Fibroblast of lung (primary cell): Measurements from ENCODE around the gene PRSS53. TPM values are rescaled to one million over a fixed set of nuclear protein-coding genes. Genes with fewer than 3 reads are reported as not detected.
A peak's percentile ranks its signal among the peaks of the same experiment; 100 is the strongest.

Experiments used
- DNase-seq, 2 donors: peaks; one replicate each; pipeline versions ENCODE4 v3.0.0 to v3.0.0-alpha.2; 2010; ENCODE audit warnings: low read depth in 2 of 2
- H2AFZ ChIP-seq: 2 replicates; pipeline ENCODE4 v1.5.1; 2012; ENCODE audit warnings: low read length, control low read depth, inconsistent platforms
- H3K27ac ChIP-seq: 2 replicates; pipeline ENCODE4 v1.5.1; 2011; ENCODE audit warnings: low read length, control low read depth; ENCODE audit not compliant: insufficient read depth
- H3K27me3 ChIP-seq: 2 replicates; pipeline ENCODE4 v1.5.1; 2011; ENCODE audit warnings: mild to moderate bottlenecking, low read length; ENCODE audit not compliant: control insufficient read depth, insufficient read depth
- H3K36me3 ChIP-seq: 2 replicates; pipeline ENCODE4 v1.5.1; 2011; ENCODE audit warnings: low read length; ENCODE audit not compliant: control insufficient read depth, insufficient read depth
- H3K4me1 ChIP-seq: 2 replicates; pipeline ENCODE4 v1.5.1; 2011; ENCODE audit warnings: low read length; ENCODE audit not compliant: control insufficient read depth, insufficient read depth; ENCODE audit errors: extremely low read depth
- H3K4me2 ChIP-seq: 2 replicates; pipeline ENCODE4 v1.5.1; 2011; ENCODE audit warnings: low read length, control low read depth; ENCODE audit not compliant: insufficient read depth; ENCODE audit errors: extremely low read depth
- H3K4me3 ChIP-seq, 4 experiments: fragments of 200-600 bp in 1 of 4; sonication (generic) in 1 of 4; replicated peaks in 1 of 4; 2 replicates each; pipeline ENCODE4 v1.5.1; 2011 to 2016; ENCODE audit warnings: low read length in 4 of 4, low read depth in 3 of 4, mild to moderate bottlenecking in 3 of 4, control low read depth in 2 of 4, inconsistent platforms in 1 of 4, mixed read lengths in 1 of 4; ENCODE audit not compliant: insufficient read depth in 1 of 4; ENCODE audit errors: control extremely low read depth in 1 of 4
- H3K79me2 ChIP-seq: 2 replicates; pipeline ENCODE4 v1.5.1; 2012; ENCODE audit warnings: mild to moderate bottlenecking, low read length, inconsistent platforms; ENCODE audit not compliant: control insufficient read depth, insufficient read depth
- H3K9ac ChIP-seq: 2 replicates; pipeline ENCODE4 v1.5.1; 2011; ENCODE audit warnings: mild to moderate bottlenecking, low read length, control low read depth; ENCODE audit not compliant: insufficient read depth
- H3K9me3 ChIP-seq: 2 replicates; pipeline ENCODE4 v1.5.1; 2012; ENCODE audit warnings: low read depth, low read length; ENCODE audit not compliant: control insufficient read depth, insufficient read depth
- H4K20me1 ChIP-seq: 2 replicates; pipeline ENCODE4 v1.5.1; 2011; ENCODE audit warnings: low read length; ENCODE audit not compliant: control insufficient read depth, insufficient read depth; ENCODE audit errors: extremely low read depth
- CTCF ChIP-seq, 2 donors: IDR thresholded peaks in 1 of 2; conservative IDR thresholded peaks in 1 of 2; 1 replicate in 1 of 2; 2 replicates in 1 of 2; pipeline ENCODE4 v1.5.1; 2011 to 2012; ENCODE audit warnings: low read length in 2 of 2, control low read depth in 1 of 2, inconsistent platforms in 1 of 2, low read depth in 1 of 2, mild to moderate bottlenecking in 1 of 2
- EZH2 ChIP-seq: IDR thresholded peaks from 2 replicates; pipeline ENCODE4 v1.5.1; 2012; ENCODE audit warnings: low read length, control low read depth, mild to moderate bottlenecking; ENCODE audit errors: missing control alignments
- polyA plus RNA-seq, 2 donors: library from polyadenylated mRNA; depleted of rRNA in 1 of 2; stranded (reverse) in 1 of 2; unstranded in 1 of 2; fragments of >200 nt; gene quantifications; 2 replicates each; pipeline ENCODE4 v1.2.1, GENCODE V29; 2011 to 2012; ENCODE audit warnings: missing spikeins in 1 of 2
- total RNA-seq: library from RNA; depleted of rRNA; stranded (reverse); fragments of >200 nt; gene quantifications from 2 replicates; pipeline ENCODE4 v1.2.1, GENCODE V29; 2014

Gene PRSS53
- total and polyA plus RNA-seq, 2 donors (not counting 1 experiment from before 2014, with no cell fraction given): 0.78 to 1.7 TPM

GRCh38 chr16:31086629-31086906 is 2.2 kb downstream of the PRSS53 start:
- no peak for TF ChIP-seq EZH2
- no peak for TF ChIP-seq CTCF (conservative IDR thresholded peaks at IDR 0.05 in 1 of 2, IDR thresholded peaks at IDR 0.05 in 1 of 2; ENCODE audit: low read depth in 1 of 2, low read length in 2 of 2)
- H4K20me1 ChIP-seq: no peaks in the 10 kb centered on the region
- H3K9me3 ChIP-seq: no peaks in the 10 kb centered on the region
- peaks cover 21% of the 10 kb centered on the region for H3K36me3 ChIP-seq
- H3K4me1 ChIP-seq: no peaks in the 10 kb centered on the region
- no peak for DNase-seq
- no peak overlapping the region for H2AFZ ChIP-seq
- peaks cover 4% of the 10 kb centered on the region for H3K79me2 ChIP-seq
- no peak overlapping the region for H3K4me2 ChIP-seq
- H3K27ac ChIP-seq: no peak overlapping the region
- no peak overlapping the region for H3K9ac ChIP-seq
- H3K4me3 ChIP-seq: no peak overlapping the region
- H3K27me3 ChIP-seq: no peaks in the 10 kb centered on the region

GRCh38 chr16:31085873-31086628 is 2.7 kb downstream of the PRSS53 start:
- Histone ChIP-seq H3K79me2 (peaks cover under 1% of the 10 kb centered on the region), H2AFZ (no peak overlapping the region), H3K4me1 (no peaks in the 10 kb centered on the region), H3K4me2 (no peak overlapping the region), H3K9me3 (no peaks in the 10 kb centered on the region), H3K36me3 (peaks cover 18% of the 10 kb centered on the region), H3K9ac (no peak overlapping the region), H3K27ac (no peak overlapping the region), H3K4me3 (no peak overlapping the region), H3K27me3 (no peaks in the 10 kb centered on the region), H4K20me1 (no peaks in the 10 kb centered on the region)
- TF ChIP-seq EZH2: no peak
- DNase-seq: no peak

GRCh38 chr16:31085411-31085810 is 3.3 kb downstream of the PRSS53 start:
- Histone ChIP-seq H3K27me3 (no peaks in the 10 kb centered on the region), H3K4me2 (no peak overlapping the region), H3K4me3 (no peak overlapping the region), H3K27ac (no peak overlapping the region), H3K36me3 (peaks cover 22% of the 10 kb centered on the region), H2AFZ (no peak overlapping the region), H3K79me2 (no peaks in the 10 kb centered on the region), H4K20me1 (no peaks in the 10 kb centered on the region), H3K9me3 (no peaks in the 10 kb centered on the region), H3K9ac (no peak overlapping the region), H3K4me1 (no peaks in the 10 kb centered on the region)
- peak in 1 of 2 donors; percentile 30 for DNase-seq
- TF ChIP-seq CTCF (conservative IDR thresholded peaks at IDR 0.05 in 1 of 2, IDR thresholded peaks at IDR 0.05 in 1 of 2; ENCODE audit: low read depth in 1 of 2, low read length in 2 of 2) (no peak), EZH2 (no peak)
